ENCODE data around the gene CAMK2G.
A peak's percentile ranks its signal among the peaks of the same experiment; 100 is the strongest.

CAMK2G gene

DNA sequence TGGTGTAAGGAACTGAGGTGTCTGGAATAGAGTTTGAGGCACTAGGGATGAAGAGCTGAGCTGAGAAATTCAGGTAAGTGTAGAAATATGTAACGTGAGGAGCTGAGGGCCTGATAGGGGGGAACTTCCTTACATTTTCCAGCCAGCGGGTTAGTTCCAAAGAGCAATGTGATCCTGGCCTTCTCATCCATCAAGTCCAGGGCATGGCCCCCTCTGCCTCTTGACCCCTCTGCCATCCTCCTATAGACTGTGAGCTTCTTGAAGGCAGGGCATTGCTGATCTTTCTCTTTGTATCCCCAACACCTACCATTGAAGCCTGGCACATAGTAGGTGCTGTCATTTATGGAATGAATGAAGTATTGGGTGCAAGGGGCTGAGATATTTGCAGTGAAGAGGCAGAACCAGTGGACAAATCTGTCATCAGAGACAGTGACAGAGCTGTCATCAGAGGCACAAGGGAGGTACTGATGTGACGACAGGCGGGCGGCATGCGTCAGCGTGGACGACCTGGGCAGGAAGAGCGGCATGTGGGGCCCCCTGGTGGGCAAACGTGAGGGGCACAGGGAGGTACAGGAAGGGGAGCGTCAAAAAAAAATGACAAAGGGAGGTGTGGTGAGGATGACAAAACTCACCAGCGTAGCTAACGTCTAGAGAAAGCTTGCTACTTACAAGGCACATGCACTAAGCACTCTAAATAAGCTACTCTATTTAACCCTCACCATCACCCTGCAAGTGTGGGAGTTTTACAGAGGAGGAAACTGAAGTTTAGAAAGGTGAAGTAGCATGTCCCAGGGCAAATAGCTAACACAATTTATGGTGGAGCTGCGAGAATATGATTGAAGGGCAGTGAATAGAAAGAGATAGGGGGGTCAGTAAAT is 5.2 kb upstream of the CAMK2G start:
- DNase-seq (ENCODE audit: low read depth in 2 of 2) = peak; percentile 86 to 89

DNA sequence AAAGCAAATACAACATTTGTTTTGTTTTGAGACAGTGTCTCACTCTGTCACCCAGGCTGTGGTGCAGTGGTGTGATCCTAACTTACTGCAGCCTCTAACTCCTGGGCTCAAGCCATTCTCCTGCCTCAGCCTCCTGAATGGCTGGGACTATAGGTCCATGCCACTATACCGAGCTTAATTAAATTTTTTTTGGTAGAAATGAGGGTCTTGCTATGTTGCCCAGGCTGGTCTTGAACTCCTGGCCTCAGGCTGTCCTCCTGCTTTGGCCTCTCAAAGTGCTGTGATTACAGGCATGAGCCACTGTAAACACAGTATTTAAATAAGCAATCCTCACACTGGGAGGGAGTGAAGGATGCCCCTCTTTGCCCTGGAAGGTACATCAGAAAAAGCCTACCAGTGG is 4.0 kb upstream of the CAMK2G start:
- DNase-seq (ENCODE audit: low read depth in 2 of 2) = no peak

DNA sequence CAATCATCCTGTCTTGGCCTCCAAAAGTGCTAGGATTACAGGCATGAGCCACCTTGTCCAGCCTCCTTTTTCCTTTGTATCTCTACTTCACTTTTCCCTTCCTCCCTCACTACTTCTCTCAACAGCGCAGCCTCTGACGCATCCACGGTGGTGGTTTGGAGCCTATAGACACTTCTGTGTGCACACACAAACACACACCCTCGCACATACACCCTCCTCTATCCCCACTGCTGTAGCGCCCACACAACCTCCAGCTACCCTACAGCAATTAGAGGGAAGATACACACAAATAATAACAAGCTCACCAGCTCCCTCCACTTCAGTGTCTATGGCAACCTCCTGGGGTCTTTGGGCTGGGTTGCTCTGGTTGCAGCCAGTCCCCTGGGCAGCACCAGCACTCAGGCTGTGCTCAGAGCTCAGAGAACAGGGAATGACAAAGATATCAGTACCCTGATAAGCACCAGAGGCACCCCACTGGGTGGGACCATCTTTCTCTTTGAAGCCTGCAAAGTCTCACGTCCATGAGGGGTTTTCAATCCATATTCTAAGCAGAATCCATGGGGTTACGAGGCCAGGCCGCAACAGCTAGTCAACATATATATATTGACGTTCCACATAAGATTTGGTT is 3.3 kb upstream of the CAMK2G start:
- no peak for DNase-seq (ENCODE audit: low read depth in 2 of 2)

DNA sequence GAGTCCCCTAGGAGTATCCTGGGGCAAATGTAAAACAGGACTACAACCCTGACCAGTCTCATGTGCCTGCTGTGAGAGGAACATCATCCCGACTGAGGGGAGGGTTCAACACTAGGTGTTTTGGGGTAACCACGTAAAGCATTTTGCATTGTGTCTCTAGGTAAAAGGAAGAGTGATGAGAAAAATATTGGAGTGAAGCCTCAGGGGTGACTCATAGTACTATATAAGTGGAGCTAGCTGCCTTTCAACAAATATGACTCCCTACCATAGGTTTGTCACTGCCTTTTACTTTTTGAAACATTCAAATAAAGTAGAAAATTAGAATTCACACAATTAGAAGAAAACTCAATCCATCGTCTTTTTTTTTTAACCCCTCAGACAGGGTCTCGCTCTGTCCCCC is 2.6 kb upstream of the CAMK2G start:
- DNase-seq (ENCODE audit: low read depth in 2 of 2) = no peak

DNA sequence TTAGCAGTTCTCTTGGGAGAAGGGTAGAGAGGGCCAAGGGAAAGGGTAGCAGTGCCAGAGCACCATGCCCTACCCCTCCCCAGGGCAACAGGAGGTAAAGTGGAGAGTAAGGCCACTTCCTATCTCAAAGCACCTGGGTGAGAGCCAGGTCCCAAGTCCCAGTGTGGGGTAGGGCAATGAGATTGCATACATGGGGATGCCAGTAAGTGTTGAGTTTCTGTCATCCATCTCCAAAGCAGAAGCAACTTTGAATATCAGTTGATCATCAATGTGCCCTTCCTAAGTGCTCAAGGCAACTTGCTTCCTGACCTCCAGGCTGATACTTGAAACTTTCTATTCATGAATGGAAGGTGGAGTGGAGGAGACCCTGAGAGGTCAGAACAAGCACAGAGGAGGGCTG is 2.2 kb upstream of the CAMK2G start:
- DNase-seq (ENCODE audit: low read depth in 2 of 2) = no peak

DNA sequence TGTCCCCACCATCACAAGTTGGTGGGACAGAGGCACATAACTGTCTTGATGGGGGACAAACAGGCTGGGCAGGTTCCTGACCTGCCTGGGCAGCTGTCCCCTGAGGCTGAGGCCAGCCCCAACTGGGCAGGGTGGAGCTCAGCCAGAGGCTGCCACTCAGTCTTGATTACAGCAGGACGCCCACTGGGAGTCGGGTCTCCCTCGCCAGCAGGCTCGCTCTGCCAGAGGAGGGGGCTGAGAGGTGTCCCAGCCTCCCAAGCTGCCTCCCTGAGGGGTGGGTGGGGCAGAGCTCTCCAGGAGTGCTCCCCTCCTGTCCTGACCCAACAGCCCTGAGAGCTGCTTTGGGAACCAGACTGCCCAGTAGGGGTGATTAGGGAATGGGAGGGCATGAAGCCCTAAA is 1.8 kb upstream of the CAMK2G start:
- DNase-seq (ENCODE audit: low read depth in 2 of 2) = no peak

DNA sequence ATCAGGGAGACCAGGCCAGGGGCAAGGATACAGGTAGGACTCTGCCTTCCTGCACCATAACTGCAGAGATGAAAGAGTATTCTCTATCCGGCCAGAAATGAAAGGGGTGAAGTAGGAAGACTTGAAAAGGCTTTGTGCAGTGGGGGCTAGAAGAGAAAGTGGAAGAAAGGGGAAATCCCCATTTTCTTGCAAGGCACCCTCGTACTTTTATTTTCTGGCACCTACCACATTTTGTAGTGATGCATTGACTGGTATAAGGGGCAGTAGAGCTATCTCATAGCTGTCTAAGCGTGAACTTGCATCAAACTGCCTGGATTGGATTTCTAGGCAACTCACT is 752 bp upstream of the CAMK2G start:
- no peak for DNase-seq (ENCODE audit: low read depth in 2 of 2)

DNA sequence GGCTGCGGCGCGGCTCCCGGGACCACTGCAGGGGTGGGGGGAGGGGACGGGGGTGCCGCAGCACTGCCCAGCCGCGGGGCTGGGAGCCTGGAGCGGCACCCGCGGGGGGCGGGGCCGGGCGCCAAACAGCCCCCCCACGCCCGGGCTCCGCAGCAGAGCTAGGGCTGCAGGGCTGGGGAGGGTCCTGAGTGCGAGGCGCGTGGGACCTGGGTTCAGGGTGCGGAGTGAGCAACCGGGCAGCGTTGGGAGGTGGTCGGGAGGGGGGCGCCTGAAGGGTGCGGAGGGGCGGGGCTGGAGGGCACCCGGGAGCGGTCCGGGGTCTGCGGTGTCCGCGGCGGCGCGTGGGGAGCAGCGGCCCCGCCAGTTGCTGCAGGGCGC is 528 bp downstream of the CAMK2G start:
- DNase-seq (ENCODE audit: low read depth in 2 of 2) = no peak

DNA sequence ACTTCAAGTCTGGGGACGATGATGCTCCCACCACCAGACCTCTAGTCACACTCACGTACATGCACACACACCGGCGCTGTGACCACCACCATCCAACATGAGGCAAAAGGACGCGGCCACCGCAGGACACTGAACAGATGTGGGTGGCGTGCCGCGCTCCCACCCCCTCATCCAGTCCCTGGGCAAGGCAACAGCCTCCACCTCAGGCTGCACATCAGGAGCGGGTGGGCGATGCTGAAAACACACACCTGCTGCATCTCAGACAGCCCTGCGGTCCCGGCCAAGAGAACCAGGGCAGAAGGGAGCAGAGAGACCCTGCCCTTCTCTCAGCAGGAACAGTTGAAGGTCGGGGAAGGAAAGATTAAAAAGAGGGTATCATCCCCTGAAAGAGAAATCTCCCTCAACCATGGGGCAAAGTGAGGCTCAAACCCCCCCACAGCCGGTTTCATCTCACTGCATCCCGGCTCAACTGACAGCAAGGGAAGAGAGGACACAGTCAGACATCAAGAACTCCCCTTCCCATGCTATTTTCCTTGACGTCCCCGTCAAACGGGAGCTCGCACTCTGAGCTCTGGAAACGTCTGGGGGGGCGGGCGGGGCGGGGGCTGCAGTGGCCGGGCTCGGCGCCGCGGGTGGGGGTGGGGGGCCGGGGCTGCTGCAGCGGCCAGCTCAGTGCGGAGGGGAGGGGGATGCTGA is 1.1 kb downstream of the CAMK2G start:
- no peak for DNase-seq (ENCODE audit: low read depth in 2 of 2)

DNA sequence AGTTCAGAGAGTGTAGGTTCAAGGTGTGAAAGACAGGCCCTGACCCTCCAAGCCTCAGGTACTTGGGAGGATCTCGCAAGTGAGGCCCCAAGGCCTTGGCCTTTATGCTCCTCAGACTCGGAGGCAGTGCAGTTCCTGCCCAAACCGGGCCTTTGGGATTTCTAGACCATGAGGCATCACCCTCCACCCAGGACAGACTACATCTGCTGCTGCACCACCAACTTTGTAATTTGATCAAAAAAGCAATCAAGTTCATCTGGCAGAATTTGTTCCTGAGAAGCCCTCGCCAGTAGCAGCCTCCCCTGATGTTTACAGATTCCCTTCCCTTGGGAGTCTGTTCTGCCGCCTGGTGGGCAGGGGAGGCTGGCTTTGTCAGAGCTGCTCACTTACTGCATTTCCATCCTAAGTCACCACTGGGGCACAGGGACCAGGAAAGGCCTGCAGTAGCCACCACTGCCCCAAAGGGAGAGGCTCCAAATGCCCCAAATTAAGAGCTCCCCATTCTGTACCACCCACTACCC is 2.1 kb downstream of the CAMK2G start:
- no peak for DNase-seq (ENCODE audit: low read depth in 2 of 2)

DNA sequence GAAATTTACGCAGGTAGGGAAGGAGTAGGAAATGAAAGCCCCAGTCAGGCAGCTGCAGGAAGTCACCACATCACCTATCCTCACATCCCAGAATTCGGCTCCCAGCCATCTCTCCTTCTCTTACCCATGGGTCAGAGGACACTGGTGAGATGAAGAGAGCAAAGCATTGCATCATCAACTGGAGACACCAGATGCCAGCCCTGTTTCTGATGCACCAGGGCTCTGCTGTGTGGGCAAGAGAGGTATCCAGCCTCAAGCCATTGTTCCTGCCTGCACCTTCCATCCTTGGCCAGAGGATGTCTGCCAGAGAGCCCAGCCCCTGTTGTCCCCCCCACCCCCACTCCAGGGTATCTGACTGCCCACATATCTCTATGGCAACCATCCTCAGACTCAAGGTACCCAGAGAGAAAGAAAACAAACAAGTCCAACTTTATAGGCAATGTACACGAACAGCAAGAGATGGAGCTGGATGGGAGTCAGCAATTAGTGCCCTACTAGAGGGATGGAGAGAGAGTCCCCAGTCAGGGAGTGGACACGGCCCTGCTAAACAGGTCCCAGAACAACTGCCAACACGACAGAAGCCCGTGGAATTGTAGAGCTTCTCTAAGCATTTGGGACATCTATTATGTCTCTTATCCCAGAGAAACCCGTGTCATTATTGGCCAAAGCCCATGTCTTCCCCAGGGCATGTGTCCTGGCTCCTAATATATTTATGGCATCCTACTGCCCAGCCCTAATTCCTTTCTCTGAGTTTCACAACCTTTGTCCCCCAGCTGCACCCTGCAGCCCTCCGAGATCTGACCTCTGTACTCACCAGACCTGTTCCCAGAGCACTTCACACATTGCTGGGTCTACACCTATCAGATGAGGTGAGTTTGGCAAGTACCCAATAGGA is 2.8 kb downstream of the CAMK2G start:
- DNase-seq (ENCODE audit: low read depth in 2 of 2) = no peak

DNA sequence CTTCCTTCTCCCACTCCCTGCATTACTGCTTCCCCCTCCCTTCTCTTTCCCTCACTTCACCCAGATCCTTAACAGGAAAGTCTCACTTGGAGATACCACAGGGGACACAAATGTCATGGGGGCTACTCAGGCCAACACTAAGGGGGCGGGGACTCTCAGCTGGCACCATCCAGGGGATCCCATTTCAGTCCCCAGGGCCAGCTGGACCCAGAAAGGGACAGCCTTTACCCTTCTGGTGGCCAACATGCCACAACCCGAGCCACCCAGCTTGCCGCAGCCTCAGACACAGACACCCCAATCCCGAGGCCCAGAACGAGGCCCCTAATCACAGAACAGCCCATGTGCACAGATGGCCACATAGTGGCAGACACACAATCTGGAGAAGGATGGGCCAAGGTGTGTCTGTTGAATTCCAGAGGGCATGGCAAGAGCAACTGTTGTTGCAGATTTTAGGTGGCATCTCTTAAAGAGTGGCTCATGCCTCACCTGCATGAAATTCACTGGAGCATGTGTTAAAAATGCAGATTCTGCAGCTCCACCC is 5.6 kb downstream of the CAMK2G start:
- no peak for DNase-seq (ENCODE audit: low read depth in 2 of 2)

DNA sequence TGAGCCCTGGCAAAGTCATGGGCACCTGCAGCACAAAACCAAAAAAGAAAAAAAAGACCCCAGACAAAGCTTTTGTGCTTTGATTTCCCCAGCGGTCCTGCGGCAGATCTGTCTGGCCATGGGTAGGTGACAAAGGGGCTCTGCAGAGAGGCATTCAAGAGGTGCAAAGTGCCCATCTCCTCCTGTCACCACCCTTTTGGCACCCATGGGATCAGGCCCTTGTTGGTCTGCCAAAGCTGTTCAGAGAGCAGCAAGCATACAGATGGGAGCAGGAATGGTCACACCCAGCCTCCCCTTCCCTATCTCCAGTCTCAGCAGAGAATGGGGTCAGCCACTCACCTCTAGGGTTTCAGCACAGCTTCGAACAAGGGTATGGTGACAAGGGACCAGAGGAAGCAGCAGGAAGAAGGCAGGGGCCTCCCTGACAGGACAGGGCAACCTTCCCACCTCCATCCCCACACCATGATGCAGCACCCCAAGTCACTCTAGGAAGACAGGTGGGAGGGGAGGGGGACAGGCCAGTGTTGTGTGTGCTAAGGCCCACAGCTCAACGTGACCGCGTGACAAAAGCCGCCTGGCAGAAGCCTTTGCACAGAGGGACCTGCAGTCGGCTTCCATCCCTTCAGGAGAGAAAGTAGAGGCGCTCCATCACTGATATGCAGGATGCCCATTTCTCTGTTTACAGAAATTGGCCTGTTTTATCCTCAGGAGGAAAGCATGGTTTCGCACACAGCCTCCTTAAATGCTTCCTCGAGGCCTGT is 6.3 kb downstream of the CAMK2G start:
- no peak for DNase-seq (ENCODE audit: low read depth in 2 of 2)

DNA sequence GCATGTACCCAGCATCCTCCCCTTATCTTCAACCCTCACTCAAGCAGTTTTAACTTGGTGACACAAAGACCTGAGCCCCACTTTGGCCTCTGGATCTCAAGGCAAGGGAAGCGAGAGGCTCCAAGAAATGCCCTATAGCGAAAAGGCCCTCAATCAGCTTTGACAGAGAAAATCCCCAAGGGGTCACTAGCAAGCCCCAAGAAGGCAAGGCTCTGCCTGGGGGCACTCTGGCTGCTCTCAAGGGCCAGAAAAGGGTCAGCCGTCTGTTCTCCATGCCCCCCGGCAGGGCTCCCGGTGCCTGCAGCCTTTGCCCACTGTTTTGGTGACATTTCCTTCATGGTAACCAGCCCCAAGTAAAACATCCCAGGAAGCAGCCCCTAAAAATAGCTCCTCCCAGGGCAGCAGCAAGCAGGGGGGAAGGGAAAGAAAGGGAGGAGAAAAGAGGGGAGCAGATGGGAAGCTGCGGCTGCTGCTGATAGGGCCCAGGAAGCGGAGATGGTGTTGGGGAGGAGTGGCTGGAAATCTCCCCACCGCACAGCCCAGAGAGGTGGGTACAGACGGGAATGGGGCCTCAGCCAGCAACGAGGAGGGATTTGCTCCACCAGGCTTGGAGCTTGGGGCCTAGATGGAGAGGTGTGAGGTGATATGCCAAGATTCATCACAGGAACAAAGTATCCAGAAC is 7.1 kb downstream of the CAMK2G start:
- no peak for DNase-seq (ENCODE audit: low read depth in 2 of 2)

DNA sequence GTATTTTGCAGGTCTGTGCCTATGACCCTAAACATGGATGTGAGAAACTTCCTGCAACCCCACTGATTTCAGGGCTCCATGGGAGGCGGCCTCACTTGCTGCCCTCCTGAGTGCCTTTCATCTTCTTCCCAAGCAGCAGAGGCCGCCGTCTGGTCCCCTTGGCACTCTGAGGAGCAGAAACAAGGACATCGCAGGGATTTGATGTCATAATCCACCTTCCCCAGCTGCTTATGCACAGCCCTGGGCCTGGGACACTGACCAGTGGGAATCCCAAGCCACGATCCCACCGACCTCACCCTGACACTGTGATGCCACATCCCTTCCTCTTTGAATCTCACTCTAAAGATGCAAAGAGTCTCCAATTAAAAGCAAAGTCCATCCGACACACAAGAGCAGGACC is 7.7 kb downstream of the CAMK2G start:
- DNase-seq (ENCODE audit: low read depth in 2 of 2) = no peak

DNA sequence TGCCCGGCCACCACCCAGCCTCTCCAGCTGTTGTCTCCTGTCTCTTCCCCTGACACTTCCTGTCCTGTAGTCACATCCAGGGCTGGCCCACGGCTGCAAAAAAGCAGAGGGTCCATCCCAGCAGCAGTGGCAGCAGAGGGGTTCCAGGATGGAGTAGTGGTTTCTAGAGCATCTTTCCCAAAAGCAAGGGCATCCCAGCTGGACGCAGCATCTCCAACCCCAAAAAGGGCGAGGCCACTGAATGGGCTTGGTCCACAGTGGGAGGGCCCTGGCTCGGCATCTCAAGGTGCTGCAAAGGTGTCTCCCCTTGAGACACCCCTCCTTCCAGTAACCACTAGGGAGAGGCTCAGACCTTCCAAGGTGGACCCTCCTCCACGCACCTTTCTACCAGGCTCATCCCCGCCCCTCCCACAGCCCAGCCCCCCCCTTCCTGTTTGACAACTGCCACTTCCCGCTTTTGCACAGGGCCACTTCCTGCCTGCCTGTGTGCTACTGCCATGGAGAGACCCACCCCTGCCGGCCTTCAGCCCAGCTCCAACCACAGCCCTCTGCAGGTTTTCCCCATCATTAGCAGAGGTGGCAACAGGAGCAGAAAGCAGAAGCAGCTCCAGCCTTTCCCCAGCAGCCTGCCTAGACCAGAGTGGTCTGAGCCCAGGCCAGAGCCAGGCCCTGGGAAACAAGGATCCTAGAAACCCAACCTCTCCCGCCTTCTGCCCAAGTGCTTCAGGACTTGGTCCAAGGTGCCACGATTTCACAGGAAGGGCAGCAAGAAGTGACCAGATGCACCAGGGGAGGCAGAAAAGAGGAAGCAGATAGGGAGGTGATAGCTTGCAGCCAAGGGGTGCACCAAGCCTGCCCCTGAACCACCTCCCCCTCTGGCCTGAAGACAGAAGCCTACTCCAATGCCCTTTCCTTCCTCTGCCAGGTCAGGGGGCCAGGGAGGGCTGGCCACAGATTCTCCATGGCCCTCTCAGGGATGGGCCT is 8.6 kb downstream of the CAMK2G start:
- no peak for DNase-seq (ENCODE audit: low read depth in 2 of 2)

DNA sequence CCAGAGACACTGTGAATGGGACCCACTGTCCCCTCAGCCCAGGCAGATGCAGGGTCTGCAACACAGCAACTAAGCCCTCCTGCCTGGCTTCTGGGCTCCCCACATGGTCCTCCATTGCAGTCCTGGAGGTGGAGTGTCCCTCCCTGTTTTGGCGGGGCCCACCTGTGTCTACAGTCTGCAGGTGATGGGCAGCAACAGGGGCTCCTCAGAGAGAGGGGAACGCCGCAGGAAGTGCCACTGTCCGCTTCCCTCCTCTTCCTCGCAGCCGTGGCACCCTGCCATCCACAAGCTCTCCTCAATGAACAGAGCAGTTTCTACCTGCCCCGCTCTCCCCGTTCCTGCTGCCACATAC is 9.3 kb downstream of the CAMK2G start:
- no peak for DNase-seq (ENCODE audit: low read depth in 2 of 2)

DNA sequence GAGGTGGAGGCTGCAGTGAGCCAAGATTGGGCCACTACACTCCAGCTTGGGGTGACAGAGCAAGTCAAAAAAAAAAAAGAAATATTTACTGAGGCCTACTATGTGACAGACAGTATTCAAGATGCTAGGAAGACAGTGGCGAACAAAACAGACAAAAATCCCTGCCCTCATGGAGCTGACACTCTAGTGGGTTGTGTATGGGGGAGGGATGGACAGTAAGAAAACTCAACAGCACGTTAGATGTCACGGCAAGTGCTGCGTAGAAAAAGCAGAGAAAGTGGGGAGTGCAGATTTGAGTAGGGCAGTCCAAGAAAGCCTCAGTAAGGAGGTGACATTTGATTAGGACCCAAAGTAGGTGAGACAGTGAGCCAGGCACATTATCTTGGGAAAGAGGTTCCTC is 10.1 kb downstream of the CAMK2G start:
- DNase-seq (ENCODE audit: low read depth in 2 of 2) = no peak
